GM21360 (cell line): ENCODE data around the gene DIPK1C.

Source experiments
- ATAC-seq: cut with Tn5 transposase; IDR thresholded peaks from one replicate; pipeline ENCODE4 v1.9.1; 2021; ENCODE audit warnings: mild to moderate bottlenecking, moderate library complexity; ENCODE audit not compliant: unreplicated experiment

DIPK1C gene

DNA sequence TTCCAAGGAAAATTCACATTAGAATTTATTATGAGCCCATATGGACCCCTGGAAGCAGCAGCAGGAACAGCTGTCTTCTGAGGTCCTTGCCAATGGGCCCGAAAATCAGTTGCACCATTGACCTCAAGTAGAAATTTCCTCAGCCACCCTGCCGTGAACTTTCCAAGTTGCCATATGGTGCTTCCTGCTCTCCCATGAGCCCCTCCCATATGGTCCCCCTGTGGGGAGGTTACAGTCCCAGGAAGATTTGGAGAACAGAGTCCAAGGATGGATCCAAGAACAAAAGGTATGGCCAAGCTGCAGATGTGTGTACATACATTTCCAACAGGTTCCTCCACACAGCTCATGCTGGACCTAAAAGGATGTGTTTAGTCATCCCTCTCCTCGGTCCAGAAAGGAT lies 34.6 kb downstream of the DIPK1C start:
- ATAC-seq = no peak

DNA sequence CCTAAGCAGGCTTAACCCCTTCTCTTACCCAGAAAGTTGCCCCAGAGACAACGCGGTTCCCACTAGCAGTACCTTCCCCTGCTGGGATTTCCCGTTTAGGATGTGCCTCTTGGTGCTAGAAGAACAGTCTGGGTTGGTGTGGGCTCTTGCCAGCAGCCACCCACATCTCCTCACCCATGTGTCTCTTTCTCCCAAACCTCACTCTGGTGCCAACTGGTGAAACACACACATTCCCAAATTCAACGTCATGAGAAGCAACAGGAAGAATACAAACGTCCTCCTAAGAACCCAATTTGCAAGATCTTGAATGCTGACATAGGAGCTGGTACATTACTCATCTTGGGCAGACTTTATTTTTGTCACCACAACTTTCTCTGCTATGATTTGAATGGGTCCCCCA lies 36.2 kb downstream of the DIPK1C start:
- ATAC-seq = no peak

DNA sequence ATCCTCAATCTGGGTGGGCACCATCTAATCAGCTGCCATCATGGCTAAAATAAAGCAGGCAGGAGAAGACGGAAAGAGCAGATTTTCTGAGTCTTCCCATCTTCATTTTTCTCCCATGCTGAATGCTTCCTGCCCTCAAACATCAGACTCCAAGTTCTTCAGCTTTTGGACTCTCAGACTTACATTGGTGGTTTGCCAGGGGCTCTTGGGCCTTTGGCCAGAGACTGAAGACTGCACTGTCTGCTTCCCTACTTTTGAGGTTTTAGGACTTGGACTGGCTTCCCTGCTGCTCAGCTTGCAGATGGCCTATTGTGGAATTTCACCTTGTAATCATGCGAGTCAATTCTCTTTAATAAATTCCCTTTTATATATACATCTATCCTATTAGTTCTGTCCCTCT lies 36.6 kb downstream of the DIPK1C start:
- ATAC-seq = no peak

DNA sequence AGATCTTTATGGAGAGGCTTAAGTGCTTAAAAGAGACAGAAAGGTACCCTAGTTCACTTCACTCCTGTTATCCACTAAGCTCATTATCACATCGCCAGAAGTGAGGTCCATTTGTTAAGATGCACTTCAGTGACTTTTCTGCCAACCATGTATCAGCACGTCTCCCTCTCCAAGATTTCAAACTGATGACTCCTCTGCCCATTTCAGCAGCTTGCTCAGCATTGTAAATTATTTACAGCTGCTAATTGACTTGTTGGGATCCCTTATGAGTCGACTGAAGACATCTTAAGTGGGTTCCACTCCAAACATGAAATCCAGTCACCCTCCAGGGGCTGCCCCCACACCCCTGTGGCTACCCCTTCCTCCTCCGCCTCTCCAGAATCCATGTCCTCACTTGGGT lies 37.3 kb downstream of the DIPK1C start:
- no peak for ATAC-seq

DNA sequence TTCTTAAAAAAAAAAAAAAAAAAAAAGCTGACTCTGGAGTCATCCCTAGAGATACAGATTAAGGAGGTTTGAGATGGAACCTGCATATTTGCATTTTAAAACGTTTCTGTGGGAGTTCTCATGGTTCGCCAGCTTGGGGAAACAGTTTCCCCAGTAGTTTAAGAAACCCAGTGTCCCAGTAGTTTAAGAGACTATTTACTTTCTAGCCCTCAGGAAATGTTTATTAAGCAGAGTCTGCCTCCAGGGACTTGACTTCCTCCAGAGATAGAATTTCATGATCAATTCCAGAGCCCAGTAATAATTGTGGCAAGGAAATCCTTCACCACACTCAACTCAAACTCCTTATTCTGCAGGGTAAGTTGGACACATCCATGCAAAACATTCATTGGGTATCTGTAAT lies 39.1 kb downstream of the DIPK1C start:
- no peak for ATAC-seq

DNA sequence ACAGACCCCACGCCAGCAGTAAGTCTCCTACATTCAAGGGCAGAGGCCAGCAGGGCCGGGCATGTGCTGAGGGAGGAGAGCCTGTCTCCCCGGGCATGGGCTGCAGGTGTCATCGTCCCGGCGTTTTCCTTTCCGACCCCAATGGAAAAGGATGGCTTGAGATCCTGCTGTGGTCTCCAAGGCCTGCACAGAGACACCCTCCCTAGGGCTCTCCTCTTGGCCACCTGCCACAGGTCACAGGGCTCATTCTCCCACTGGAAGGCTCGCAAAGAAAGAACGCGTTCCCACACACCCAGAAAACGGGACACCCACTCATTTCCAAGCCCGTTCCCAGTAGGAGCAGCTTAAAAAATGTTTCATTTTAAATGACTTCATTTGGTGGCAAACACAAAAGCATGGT lies 41.0 kb downstream of the DIPK1C start:
- ATAC-seq = no peak

DNA sequence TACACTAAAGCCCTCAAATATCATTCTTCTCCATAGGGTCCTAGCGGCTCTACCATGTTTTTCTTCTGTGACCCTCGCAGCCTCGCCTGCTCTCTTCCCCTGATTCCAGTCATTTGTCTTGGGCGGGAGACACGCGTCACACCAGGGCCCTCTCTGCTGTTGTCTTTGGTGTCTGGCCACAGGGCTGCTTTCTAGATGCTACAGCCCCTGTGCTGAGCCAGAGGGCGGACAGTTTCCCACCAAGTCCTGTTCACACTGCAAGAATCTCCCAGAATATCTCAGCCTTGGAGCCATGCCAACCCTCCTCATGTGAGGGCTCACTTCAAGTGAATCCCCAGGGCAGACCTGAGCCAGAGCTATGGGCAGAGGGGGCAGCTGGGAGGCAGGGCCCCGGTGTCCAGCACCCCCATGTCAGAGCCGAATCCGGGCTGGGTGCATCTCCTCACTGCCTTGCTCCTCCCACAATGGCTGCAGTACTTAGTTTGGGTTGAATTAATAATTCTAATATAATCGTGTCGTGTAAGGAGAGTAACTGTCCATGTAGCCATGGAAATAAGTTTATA lies 42.1 kb downstream of the DIPK1C start:
- ATAC-seq = no peak

DNA sequence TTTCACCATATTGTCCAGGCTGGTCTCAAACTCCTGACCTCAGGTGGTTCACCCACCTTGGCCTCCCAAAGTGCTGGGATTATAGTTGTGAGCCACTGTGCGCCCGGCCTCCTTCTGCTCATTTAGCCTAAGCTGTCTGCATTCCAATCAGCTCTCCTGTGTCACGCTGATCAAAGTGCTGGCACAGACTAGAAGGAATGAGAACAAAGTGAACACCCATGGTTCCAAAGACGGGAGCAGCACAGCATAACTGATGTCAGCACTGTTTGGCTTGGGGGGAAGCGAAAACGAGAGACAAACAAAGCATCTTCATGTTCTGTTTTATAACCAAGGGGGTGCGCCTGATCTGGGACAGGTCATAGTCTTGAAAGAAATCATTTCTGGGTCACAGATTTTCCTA lies 43.3 kb downstream of the DIPK1C start:
- ATAC-seq = no peak

DNA sequence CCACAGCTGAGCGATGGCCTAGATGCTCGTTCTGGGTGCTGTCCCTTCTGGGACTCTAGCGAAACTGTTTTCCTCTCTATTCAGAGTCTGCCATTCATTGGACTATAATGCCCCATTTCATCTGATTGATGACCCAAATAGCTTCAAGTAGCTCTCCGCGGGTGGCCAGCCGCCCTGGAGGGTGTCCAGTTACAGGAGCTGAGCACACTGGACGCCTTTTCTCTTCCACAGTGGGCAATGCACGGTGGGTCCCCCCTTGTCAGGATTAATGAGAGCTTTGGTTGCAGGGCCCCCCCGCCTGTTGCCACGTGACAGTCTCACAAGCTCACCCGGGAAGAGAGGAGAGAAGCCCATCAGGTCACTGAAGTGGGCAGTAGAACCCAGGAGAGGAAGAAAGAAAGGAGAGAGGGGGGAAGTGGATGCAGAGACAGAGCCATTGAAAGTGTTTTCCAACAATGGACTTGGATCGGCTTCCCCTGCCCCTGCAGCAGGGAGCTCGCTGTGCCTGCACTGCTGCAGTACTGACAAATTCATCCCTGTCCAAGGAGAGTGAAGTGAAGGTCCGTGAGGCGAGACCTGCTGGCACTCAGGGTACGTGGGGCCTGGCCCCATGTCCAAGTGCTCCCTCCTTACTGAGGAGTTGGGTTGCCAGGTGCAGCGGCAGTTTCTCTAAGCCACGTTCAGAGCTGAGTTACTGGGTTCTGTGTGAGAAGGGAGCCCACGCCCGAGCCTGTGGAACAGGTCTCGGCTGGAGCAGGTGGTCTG lies 44.8 kb downstream of the DIPK1C start:
- ATAC-seq = no peak

DNA sequence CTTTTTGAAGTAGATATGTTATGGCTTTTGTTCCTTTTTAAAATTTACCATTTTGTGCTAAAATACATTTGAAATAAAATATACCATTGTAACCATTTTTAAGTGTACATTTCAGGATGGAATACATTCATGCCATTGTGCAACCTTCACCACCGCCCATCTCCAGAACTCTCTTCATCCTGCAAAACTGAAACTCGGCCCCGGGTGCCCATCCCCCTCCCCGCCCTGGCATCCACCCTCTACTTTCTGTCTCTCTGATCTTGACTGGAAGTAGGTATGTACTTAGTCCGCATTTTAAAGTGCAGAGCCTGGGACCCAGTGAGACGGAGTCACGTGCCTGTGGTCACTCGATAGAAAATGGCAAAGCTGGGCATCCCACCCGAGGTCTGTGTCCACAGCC lies 45.6 kb downstream of the DIPK1C start:
- no peak for ATAC-seq

DNA sequence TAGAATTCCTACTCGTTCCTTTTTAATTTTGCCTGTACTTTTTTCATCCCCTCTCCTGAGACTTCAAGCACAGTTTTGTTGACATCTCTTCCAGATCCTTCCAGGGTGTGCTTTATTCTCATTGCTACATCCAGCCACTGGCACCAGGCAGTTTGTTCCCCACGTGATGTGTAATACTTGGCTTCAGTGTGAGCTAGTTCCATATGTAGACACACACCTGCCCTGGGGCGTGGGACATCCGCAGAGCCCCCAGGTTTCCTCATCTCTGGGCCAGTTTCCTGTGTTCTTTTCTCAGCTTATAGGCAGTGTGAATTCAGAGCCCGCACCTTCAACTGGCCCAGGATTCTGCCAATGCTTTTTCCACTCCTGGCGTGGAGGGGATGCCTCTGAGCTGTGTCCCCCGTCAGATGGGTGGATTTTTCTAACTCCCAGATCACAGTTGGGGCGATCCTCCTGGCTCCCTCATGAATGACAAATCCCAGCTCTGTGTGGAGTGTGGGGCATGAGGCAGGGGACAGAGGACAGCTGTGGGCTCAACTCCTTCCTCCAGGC lies 46.6 kb downstream of the DIPK1C start:
- ATAC-seq = no peak

DNA sequence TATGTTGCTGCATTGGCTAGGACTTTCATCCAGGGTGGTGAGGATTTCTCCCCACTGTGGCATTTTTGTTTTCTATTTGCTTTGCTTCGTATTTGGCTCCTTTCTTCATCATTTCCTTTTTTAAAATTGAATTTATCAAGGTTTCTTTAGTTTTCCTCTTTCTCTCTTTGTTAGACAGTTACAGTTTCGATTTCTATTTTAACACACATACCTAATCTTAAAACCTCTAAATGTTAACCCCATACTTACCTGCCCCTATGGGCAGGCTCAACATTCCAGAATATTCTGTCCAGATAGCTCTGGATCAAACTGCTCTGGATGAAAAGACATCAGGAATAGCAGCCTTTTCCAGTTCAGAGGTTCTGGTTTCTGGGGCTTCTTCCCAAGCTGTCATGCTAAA lies 49.2 kb downstream of the DIPK1C start:
- ATAC-seq = no peak

DNA sequence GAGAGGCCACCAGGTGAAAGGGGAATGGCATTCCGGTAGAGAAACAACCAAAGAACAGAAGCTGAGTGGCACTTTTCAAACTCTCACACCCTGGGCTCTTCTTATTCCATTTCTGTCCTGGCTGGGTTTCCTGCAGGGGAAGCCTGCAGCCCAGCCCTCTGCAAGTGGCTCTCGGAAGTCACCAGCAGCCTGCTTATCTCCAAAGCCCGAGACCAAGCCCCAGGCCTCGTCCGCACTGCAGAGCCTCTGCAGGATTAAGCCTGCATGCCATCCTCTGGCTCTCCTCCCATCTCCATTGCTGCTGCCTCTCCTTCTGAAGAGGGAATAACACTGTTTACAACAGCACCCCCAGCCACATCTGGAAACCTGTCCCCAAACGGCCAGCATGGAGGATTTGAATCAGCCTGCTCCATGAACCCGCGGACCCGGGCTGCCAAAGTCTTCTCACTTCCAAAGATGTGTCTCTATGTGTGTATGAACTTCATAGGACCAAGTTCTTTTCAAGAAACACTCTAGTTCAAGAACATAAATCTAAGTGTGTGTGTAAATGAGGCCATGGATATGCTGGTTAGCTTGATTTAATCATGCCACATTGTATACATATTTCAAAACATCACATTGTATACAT lies 54.2 kb downstream of the DIPK1C start:
- no peak for ATAC-seq

DNA sequence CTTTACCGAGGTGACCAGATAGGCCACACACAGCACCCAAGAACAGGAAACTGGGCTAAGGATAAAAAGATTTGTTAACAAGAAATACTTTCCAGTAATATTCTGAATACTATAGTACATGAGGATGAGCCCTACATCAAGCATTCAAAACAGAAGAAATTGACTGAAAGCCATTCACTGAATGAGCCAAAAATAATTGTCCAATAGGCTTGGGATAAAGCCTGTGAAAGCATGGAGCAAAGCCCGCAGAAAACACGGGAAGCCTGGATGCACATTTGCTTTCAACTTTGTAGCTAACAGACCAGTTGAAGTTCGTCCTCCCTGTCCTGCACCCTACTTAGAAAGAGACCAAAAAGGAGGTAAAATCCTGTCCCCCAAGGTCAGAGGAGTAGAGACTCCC lies 56.3 kb downstream of the DIPK1C start:
- ATAC-seq = no peak

DNA sequence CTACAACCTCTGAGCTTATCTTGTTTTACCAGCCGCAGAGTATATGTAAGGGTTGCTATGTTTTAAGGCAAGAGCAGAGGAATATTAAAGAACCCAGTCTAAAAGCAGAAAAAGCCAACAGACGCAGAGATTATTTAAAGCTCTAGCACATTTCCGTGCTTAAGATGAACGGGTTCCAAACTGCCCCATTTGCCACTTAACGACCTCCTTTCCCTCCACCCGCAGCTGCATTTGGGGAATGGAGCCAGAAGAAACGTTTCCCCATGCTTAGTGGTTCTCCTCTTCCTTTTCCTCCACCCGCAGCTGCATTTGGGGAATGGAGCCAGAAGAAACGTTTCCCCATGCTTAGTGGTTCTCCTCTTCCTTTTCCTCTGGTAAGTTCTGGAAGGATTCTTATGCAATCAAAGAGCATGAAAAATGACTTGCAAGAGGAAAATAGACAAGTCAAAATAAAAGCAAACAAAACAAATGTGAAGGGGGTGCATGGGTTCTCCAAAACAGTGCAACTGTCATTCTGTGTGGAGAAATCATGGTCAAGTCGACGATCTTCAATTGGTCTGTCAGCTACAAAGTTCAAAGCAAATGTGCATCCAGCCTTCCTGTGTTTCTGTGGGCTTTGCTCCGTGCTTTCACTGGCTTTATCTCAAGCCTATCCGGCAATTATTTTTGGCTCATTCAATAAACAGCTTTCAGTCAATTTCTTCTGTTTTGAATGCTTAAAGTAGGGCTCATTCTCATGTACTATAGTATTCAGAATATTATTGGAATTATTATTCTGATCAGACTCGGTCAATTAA lies 57.8 kb downstream of the DIPK1C start:
- ATAC-seq = no peak

DNA sequence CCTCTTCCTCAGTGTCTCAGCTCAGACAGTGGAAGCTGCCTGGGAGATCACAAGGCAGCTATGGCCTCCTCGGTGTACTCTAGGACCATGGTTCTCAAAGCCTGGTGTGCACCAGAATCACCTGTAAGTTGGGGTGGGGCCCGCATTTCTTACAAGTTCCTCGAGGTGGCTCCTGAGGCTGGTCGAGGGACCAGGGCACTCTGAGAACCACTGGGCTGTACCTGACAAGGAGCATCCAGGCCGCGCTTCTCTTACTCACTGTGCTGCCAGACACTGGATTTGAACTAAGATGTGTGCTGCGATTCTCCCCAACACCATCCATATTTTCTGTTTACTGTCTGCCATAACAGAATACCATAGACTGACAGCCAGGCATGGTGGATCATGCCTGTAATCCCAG lies 59.5 kb downstream of the DIPK1C start:
- no peak for ATAC-seq

DNA sequence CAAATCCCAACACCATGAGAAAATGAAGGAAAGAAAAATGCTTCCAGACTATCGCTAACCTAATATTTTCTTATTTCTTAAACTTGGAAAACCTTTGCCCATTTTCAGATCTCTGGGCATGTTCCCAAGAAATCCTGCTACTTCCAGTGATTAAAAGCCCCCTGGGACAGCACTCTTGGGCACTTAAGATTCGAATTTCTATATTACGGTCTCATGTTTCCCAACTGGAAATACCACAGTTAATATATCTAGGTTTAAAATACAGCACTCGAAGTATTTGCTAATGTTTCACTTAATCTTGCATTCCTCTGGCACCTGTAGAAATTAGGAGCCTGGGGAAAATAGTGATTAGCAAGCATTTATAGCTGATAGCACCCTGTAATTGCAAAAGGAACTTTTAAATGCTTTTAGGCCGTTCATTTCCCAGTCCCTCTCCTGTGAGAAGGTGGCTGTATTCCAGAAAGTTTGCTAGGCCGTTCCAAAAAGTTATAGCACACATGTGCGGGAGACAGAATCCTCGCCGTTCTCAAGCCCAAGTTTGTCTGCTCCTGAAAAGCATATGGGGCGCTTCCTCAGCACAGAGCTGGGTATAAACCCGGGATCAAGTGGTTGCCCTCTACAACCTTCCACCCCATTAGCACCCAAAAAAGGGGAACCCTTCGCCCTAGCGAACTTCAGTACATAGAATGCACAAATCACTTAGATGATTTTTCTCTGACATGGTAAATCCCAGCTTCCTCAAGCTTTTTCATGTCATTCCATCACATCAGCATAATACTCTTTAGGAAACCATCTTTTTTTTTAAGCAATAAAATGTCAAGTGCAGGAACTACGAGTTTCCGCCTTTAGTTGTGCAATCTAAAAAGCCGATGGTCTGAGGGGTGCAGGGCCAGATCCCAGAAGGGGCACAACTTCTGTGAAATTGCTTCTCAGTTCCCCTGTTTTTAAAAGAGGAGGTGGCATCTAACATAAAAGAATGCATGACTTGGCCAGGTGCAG lies 60.6 kb downstream of the DIPK1C start:
- no peak for ATAC-seq

DNA sequence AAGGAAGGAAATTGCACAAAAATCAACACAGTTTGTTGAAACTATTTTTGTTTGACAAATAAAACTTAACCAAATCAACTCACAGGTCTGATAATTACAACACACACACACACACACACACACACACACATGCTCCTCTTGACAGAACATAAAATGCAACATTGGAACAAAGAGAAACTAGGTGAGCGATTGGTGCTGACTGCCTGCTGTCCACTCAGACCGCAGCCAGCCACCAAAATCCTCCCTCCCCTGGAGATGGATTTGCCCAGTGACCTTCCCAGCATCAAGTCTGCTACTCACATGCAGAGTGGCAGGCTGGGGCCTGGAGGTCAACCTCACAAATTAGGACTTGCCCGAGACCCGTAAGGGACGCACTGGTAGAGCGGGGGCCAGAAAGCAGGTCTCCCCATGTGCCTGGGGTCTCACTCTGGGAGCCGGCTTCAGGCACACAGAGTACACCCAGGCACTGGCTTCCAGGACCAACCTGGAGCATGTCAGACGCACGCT lies 61.4 kb downstream of the DIPK1C start:
- no peak for ATAC-seq

DNA sequence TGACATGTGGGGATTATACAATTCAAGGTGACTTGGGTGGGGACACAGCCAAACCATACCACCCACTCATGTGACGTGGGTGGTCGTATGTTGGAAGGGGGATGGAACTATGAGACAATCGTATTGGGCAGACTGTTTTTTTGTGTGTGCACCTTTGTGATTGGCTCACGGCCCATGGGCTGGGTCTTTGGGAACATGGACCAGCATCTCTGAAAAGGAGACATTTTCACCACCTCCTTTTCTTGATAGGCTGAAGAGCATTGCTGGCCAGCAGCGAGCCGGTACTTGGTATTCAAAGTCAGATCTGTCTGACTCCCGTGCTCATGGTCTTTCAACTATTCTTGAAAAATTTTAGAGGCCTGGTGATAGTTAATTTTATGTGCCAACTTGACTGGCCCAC lies 62.1 kb downstream of the DIPK1C start:
- no peak for ATAC-seq

DNA sequence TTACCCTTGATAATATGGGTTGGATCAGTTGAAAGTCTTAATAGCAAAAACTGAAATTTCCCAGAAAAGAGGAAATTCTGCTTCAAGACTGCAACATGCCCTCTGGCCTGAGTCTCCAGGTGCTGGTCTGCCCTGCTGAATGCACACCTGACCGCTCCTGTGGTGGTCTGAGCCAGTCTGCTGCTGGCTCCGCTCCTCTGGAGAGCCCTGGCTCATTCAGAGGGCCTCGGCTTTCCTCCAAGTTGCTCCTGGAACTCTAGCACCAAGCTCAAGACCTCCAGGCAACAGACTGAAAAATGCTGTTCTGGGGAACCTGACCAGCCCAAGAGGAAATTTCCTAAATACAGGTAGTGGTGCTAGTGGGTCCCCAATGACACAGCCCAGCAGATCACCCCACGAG lies 64.8 kb downstream of the DIPK1C start:
- ATAC-seq = no peak
